Natural killer cell (primary cell): ENCODE data around the gene ZFYVE9. TPM values are rescaled to one million over a fixed set of nuclear protein-coding genes. Genes with fewer than 3 reads are reported as not detected.

Experiments used
- ATAC-seq, 3 donors: fragments of 150-1000 bp in 2 of 3; fragments of 200-7000 bp in 1 of 3; cut with Tn5 transposase; 1 replicate in 1 of 3; 2 replicates in 2 of 3; pipeline ENCODE4 v1.10.0; 2021; ENCODE audit warnings: mild to moderate bottlenecking in 2 of 3, moderate library complexity in 2 of 3
- DNase-seq, 2 donors: peaks; one replicate each; pipeline versions ENCODE4 v3.0.0 to v3.0.0-alpha.2; 2013 to 2021; ENCODE audit warnings: mixed read lengths in 1 of 2
- H3K27ac ChIP-seq: one replicate; pipeline ENCODE4 v1.5.1; 2013; ENCODE audit warnings: mild to moderate bottlenecking, low read length
- H3K27me3 ChIP-seq: one replicate; pipeline ENCODE4 v1.6.1; 2013; ENCODE audit warnings: low read length; ENCODE audit not compliant: control insufficient read depth, insufficient read depth
- H3K36me3 ChIP-seq: one replicate; pipeline ENCODE4 v1.6.1; 2013; ENCODE audit warnings: low read length; ENCODE audit not compliant: control insufficient read depth, insufficient read depth
- H3K4me1 ChIP-seq: one replicate; pipeline ENCODE4 v1.6.1; 2013; ENCODE audit warnings: low read length; ENCODE audit not compliant: control insufficient read depth, insufficient read depth
- H3K4me3 ChIP-seq: one replicate; pipeline ENCODE4 v1.5.1; 2013; ENCODE audit warnings: low read length
- H3K9me3 ChIP-seq: one replicate; pipeline ENCODE4 v1.6.1; 2013; ENCODE audit warnings: low read length; ENCODE audit not compliant: control insufficient read depth, insufficient read depth
- H3K27ac Mint-ChIP-seq, 2 donors: one replicate each; pipeline ENCODE4 v1.8.0; 2022; ENCODE audit warnings: mild to moderate bottlenecking in 2 of 2, mixed read lengths in 2 of 2, moderate library complexity in 1 of 2
- H3K27me3 Mint-ChIP-seq, 2 donors: one replicate each; pipeline ENCODE4 v1.8.0; 2022; ENCODE audit warnings: low read depth in 2 of 2, mixed read lengths in 2 of 2
- H3K36me3 Mint-ChIP-seq: one replicate; pipeline ENCODE4 v1.8.0; 2022; ENCODE audit warnings: mixed read lengths
- H3K4me1 Mint-ChIP-seq, 2 donors: one replicate each; pipeline ENCODE4 v1.8.0; 2022; ENCODE audit warnings: mixed read lengths in 2 of 2
- H3K4me3 Mint-ChIP-seq: one replicate; pipeline ENCODE4 v1.8.0; 2022; ENCODE audit warnings: mild to moderate bottlenecking, moderate library complexity, mixed read lengths
- H3K9me3 Mint-ChIP-seq, 2 donors: one replicate each; pipeline ENCODE4 v1.8.0; 2022; ENCODE audit warnings: mixed read lengths in 2 of 2
- CTCF ChIP-seq: fragments of 200-600 bp; IDR thresholded peaks from one replicate; pipeline ENCODE4 v1.8.0; 2022; ENCODE audit warnings: antibody characterized with exemption
- WGBS: methylation state at CpG from one replicate; pipeline ENCODE4 v1.1.7; 2013; ENCODE audit warnings: missing lambda C conversion rate; ENCODE audit not compliant: insufficient coverage; 5-methylcytosine and 5-hydroxymethylcytosine counted together
- intact Hi-C: fragments of 100-400 bp; cut with micrococcal nuclease; formaldehyde crosslinking; loops from one replicate; pipeline ENCODE4 v1.14.2; 2022
- total RNA-seq, 4 donors: library from RNA; stranded (reverse); fragments of 120-200 nt in 1 of 4; gene quantifications; one replicate each; pipeline versions ENCODE4 v1.2.3 to v1.2.4, GENCODE V29; 2013 to 2022

Gene ZFYVE9
- total RNA-seq, 3 donors from 2014 or later (not counting 1 experiment from before 2014, with no cell fraction given), result 1.1 to 2.3 (median 1.8) TPM

- ATAC-seq, result no peak
- H3K36me3 ChIP-seq, result no peaks in the 10 kb centered on the region
Observed at GRCh38 chr1:52253421-52253820, 111.5 kb downstream of the ZFYVE9 start.

GRCh38 chr1:52259886-52260285 lies 118.0 kb downstream of the ZFYVE9 start:
- intact Hi-C loops, result no loop called here
- no peak overlapping the region for H3K27ac Mint-ChIP-seq
- no peak overlapping the region for H3K4me3 Mint-ChIP-seq
- H3K9me3 ChIP-seq, result no peaks in the 10 kb centered on the region
- no peaks in the 10 kb centered on the region for H3K36me3 ChIP-seq
- no peak for ATAC-seq
- TF ChIP-seq CTCF, result no peak
- H3K27me3 ChIP-seq, result no peaks in the 10 kb centered on the region
- H3K9me3 Mint-ChIP-seq, result no peaks in the 10 kb centered on the region
- H3K4me1 ChIP-seq, result no peaks in the 10 kb centered on the region
- peaks cover 7 to 9% of the 10 kb centered on the region in 2 donors for H3K27me3 Mint-ChIP-seq
- H3K36me3 Mint-ChIP-seq, result no peaks in the 10 kb centered on the region
- no CpG with 5 or more reads among the region's 3 CpGs for WGBS
- no peak overlapping the region for H3K4me3 ChIP-seq
- DNase-seq, result no peak
- no peak overlapping the region for H3K27ac ChIP-seq
- no peaks in the 10 kb centered on the region for H3K4me1 Mint-ChIP-seq

More at GRCh38 chr1:52253421-52253820, 111.5 kb downstream of the ZFYVE9 start:
- Histone ChIP-seq H3K27ac (no peak overlapping the region), H3K27me3 (no peaks in the 10 kb centered on the region), H3K4me3 (no peak overlapping the region), H3K4me1 (no peaks in the 10 kb centered on the region), H3K9me3 (no peaks in the 10 kb centered on the region)
- intact Hi-C loops, result no loop called here
- TF ChIP-seq CTCF, result no peak
- Mint-ChIP-seq H3K36me3 (no peaks in the 10 kb centered on the region), H3K4me1 (no peaks in the 10 kb centered on the region), H3K4me3 (no peak overlapping the region), H3K27ac (no peak overlapping the region), H3K27me3 (peaks cover 7 to 8% of the 10 kb centered on the region in 2 donors), H3K9me3 (no peaks in the 10 kb centered on the region)
- 94% methylated on average over 5 of the region's 5 CpGs for WGBS
- no peak for DNase-seq

DNA sequence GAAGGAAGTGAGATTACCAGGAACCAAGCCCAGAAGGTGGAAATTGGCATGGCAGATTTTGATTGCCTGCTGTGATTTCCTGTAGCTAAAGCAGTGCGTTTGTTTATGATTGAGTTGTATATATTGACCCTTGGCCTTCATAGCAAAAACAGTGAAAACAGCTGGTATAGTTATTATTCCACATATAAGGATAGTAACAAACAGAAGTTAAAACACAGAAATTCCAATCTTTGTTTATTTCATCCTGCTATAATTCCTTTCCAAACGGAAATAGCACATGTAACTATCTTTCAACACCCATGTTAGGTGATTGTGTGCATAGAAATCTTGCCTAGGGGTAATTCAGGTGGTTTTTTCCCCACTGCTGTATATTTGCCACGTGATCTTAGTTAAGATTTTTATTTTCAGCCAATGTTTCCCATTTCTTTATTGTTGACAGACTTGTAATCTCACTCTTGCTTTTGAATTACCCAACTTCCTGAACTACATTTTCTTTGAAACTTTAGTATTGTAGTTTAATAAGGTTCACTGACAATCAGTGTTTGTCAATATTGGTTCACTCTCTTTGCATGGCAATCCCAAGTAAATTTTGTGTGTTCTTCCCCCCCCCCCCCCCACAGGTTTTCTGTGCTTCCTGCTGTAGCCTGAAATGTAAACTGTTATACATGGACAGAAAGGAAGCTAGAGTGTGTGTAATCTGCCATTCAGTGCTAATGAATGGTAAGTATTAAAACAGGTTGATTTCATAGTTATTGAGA lies 121.4 kb downstream of the ZFYVE9 start:
- no peak for ATAC-seq
- no peak overlapping the region for H3K27ac ChIP-seq
- 40% methylated on average over 1 of the region's 3 CpGs for WGBS
- DNase-seq, result no peak
- H3K36me3 ChIP-seq, result no peaks in the 10 kb centered on the region
- H3K9me3 Mint-ChIP-seq, result no peaks in the 10 kb centered on the region
- no peaks in the 10 kb centered on the region for H3K27me3 ChIP-seq
- no peak overlapping the region for H3K4me3 ChIP-seq
- H3K4me1 ChIP-seq, result no peaks in the 10 kb centered on the region
- H3K36me3 Mint-ChIP-seq, result no peaks in the 10 kb centered on the region
- no peaks in the 10 kb centered on the region for H3K9me3 ChIP-seq
- no peaks in the 10 kb centered on the region for H3K4me1 Mint-ChIP-seq
- H3K27me3 Mint-ChIP-seq, result peaks cover 0 to 12% of the 10 kb centered on the region in 2 donors
- intact Hi-C loops, result no loop called here
- no peak for TF ChIP-seq CTCF
- H3K27ac Mint-ChIP-seq, result no peak overlapping the region
- H3K4me3 Mint-ChIP-seq, result no peak overlapping the region
